ENCODE measurements around the gene KIF18A. TPM values are rescaled to one million over a fixed set of nuclear protein-coding genes. Genes with fewer than 3 reads are reported as not detected.

The KIF18A gene
- total and polyA plus RNA-seq, 2 of the 8 experiments (the other 6 are each of a cell fraction or from before 2014, with no cell fraction given), result 4.0 to 23.3 TPM

DNA sequence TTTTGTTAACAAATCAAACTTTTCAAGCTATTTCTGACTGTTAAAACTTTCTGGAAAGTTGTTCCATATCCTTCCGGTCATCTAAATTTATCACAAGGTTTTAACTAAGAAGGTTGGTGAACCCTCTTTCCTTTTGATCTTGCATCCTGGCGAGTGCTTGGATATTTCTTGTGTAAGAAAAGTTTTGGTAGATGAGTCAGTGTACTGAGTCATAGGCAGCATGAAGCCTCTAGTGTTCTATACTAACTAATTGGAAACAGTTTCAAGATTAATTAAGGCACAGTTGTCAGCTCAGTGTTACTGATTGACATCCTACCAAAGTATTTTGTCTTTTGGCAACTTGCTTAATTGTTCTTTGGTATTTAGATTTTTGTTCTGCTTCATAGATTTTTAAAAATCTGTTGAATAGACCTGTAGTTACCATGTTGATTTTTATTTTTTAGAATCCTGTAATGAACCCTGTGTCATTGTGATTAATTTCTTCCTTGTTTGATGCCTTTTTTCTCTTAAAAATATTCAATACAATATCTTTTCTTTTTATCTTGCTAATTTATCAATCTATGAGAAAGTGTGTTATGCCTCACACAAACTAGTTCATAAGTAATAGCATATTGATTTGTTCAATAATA is 38.3 kb upstream of the KIF18A start:
- no peak overlapping the region for H2BK15ac ChIP-seq (ENCODE audit: low read length)
- no peak overlapping the region for H2AK5ac ChIP-seq (ENCODE audit: low read depth, low read length)
- no peak overlapping the region for H4K8ac ChIP-seq (ENCODE audit: extremely low read depth, insufficient read depth, low read length)
- no peak overlapping the region for H3K56ac ChIP-seq (replicated peaks; ENCODE audit: insufficient read length, low read depth, low read length)
- H3K79me1 ChIP-seq (ENCODE audit: low read depth, low read length), result no peaks in the 10 kb centered on the region
- H3K27me3 ChIP-seq (replicated peaks in 1 of 4; ENCODE audit: control insufficient read depth in 3 of 4, extremely low read depth in 1 of 4, insufficient read depth in 3 of 4, low read length in 3 of 4), result no peaks in the 10 kb centered on the region
- no peak overlapping the region for H3K14ac ChIP-seq (ENCODE audit: insufficient read length)
- FAIRE-seq, result no peak
- H2BK20ac ChIP-seq (ENCODE audit: low read length), result no peak overlapping the region
- no peak for DNase-seq (ENCODE audit: low read depth in 1 of 2, low spot score in 2 of 2)
- no peaks in the 10 kb centered on the region for H3K79me2 ChIP-seq (ENCODE audit: control insufficient read depth in 1 of 2, insufficient read depth in 2 of 2, low read length in 2 of 2)
- no peak overlapping the region for H2BK120ac ChIP-seq (replicated peaks; ENCODE audit: low read depth, low read length)
- POLR2A ChIA-PET (ENCODE audit: partially characterized antibody), result interaction anchor here (1.5 kb wide), 1 partner anchor 13 kb away, joined by 4 read pairs; no protein-coding TSS in a partner anchor
- no peak overlapping the region for H2BK5ac ChIP-seq (ENCODE audit: low read depth, low read length)
- H2AFZ ChIP-seq (ENCODE audit: low read length), result no peak overlapping the region
- no peak overlapping the region for H3K18ac ChIP-seq (ENCODE audit: extremely low read depth, low read length)
- H3K23me2 ChIP-seq (ENCODE audit: low read depth, low read length), result no peaks in the 10 kb centered on the region; the same call in 1 of the 2 replicates
- H4K91ac ChIP-seq (replicated peaks; ENCODE audit: insufficient read length, low read length), result no peak overlapping the region
- no peak overlapping the region for H3K23ac ChIP-seq (ENCODE audit: insufficient read length)
- no peak overlapping the region for H3K4me2 ChIP-seq (ENCODE audit: insufficient read depth in 1 of 2, low read depth in 2 of 2, low read length in 2 of 2)
- H3K36me3 ChIP-seq (ENCODE audit: control insufficient read depth in 2 of 4, insufficient read depth in 4 of 4, low read length in 3 of 4), result no peaks in the 10 kb centered on the region
- CTCF ChIA-PET (ENCODE audit: partially characterized antibody), result no interaction called here
- no peak overlapping the region for H3K9ac ChIP-seq (replicated peaks in 1 of 4; ENCODE audit: extremely low read depth in 1 of 4, low read depth in 3 of 4, low read length in 3 of 4)
- no peak overlapping the region for H4K5ac ChIP-seq (ENCODE audit: insufficient read length, low read depth, low read length)
- H3K27ac ChIP-seq (ENCODE audit: low read depth, low read length), result no peak overlapping the region
- H3K4ac ChIP-seq (replicated peaks; ENCODE audit: insufficient read length, low read depth, low read length), result no peak overlapping the region
- 85% methylated on average over 2 of the region's 2 CpGs; no CpG with 5 or more reads in 1 of the 2 experiments for WGBS, 2 experiments (ENCODE audit: extremely low coverage in 1 of 2, insufficient coverage in 1 of 2, insufficient read length in 1 of 2, insufficient replicate concordance in 2 of 2, low coverage in 1 of 2, low lambda C conversion rate in 2 of 2, missing lambda C conversion rate in 1 of 2)
- no peak overlapping the region for H2BK12ac ChIP-seq (ENCODE audit: low read depth, low read length)
- no peaks in the 10 kb centered on the region for H3K4me1 ChIP-seq (replicated peaks in 1 of 4; ENCODE audit: control insufficient read depth in 3 of 4, insufficient read depth in 4 of 4, low read length in 3 of 4)
- H3K4me3 ChIP-seq (ENCODE audit: extremely low read depth in 1 of 4, insufficient read depth in 2 of 4, low read depth in 3 of 4, low read length in 4 of 4), result no peak overlapping the region
- no peaks in the 10 kb centered on the region for H4K20me1 ChIP-seq (replicated peaks in 1 of 2; ENCODE audit: control insufficient read depth in 1 of 2, insufficient read depth in 2 of 2, low read length in 2 of 2)
- H3K9me3 ChIP-seq (ENCODE audit: insufficient read depth in 2 of 2, low read depth in 1 of 2, low read length in 1 of 2), result peaks cover 3 to 5% of the 10 kb centered on the region in 2 experiments; a peak in 3 of 4 replicates
- TF ChIP-seq CBX8 (IDR thresholded peaks at IDR 0.05; ENCODE audit: borderline replicate concordance, low read depth, low read length), result no peak
- TF ChIP-seq NANOG (IDR thresholded peaks at IDR 0.05; ENCODE audit: insufficient read depth, low read depth, low read length, poor library complexity, severe bottlenecking), result no peak
- TF ChIP-seq KDM5A (IDR thresholded peaks at IDR 0.05; ENCODE audit: low read length), result no peak
- TF ChIP-seq HDAC6 (IDR thresholded peaks at IDR 0.05; ENCODE audit: low read depth, low read length), result no peak
- TF ChIP-seq USF2 (IDR thresholded peaks at IDR 0.05; ENCODE audit: low read length), result no peak
- TF ChIP-seq NRF1 (IDR thresholded peaks at IDR 0.05; ENCODE audit: low read depth, low read length), result no peak
- TF ChIP-seq CTBP2 (IDR thresholded peaks at IDR 0.05; ENCODE audit: borderline replicate concordance, insufficient read depth, insufficient read length, low read length), result no peak
- TF ChIP-seq TBP (IDR thresholded peaks at IDR 0.05; ENCODE audit: low read depth, low read length), result no peak
- no peak for TF ChIP-seq JUN (IDR thresholded peaks at IDR 0.05; ENCODE audit: low read depth, low read length)
- TF ChIP-seq ZNF274 (IDR thresholded peaks at IDR 0.05; ENCODE audit: borderline replicate concordance, extremely low read depth, low read length), result no peak
- no peak for TF ChIP-seq SIN3A (conservative IDR thresholded peaks at IDR 0.05 in 1 of 2, IDR thresholded peaks at IDR 0.05 in 1 of 2; ENCODE audit: low read depth in 1 of 2, low read length in 2 of 2)
- no peak for TF ChIP-seq CBX5 (IDR thresholded peaks at IDR 0.05; ENCODE audit: low read depth, low read length)
